Measurements from ENCODE around the gene ARID5A.

Gene ARID5A

GRCh38 chr2:96507957-96508520, 28.5 kb upstream of the ARID5A start:
- peak; percentile 88 for DNase-seq (ENCODE audit: low read depth, low spot score)

GRCh38 chr2:96508521-96509113, 27.9 kb upstream of the ARID5A start:
- no peak for DNase-seq (ENCODE audit: low read depth, low spot score)

GRCh38 chr2:96509114-96509846, 27.3 kb upstream of the ARID5A start:
- DNase-seq (ENCODE audit: low read depth, low spot score): peak; percentile 37

- no peak for DNase-seq (ENCODE audit: low read depth, low spot score)
These were observed 26.7 kb upstream of the ARID5A start for GRCh38 chr2:96509847-96510230.

GRCh38 chr2:96510931-96511595, 25.5 kb upstream of the ARID5A start:
- DNase-seq (ENCODE audit: low read depth, low spot score): no peak

- no peak for DNase-seq (ENCODE audit: low read depth, low spot score)
These were observed 24.7 kb upstream of the ARID5A start for GRCh38 chr2:96511851-96512250.

GRCh38 chr2:96512341-96512740, 24.2 kb upstream of the ARID5A start:
- no peak for DNase-seq (ENCODE audit: low read depth, low spot score)

- DNase-seq (ENCODE audit: low read depth, low spot score): no peak
These were observed 22.0 kb upstream of the ARID5A start for GRCh38 chr2:96514521-96514920.

GRCh38 chr2:96517079-96517478, 19.5 kb upstream of the ARID5A start:
- DNase-seq (ENCODE audit: low read depth, low spot score): no peak

- no peak for DNase-seq (ENCODE audit: low read depth, low spot score)
These were observed 16.3 kb upstream of the ARID5A start for GRCh38 chr2:96520231-96520630.

GRCh38 chr2:96520697-96521096, 15.9 kb upstream of the ARID5A start:
- DNase-seq (ENCODE audit: low read depth, low spot score): no peak

GRCh38 chr2:96521219-96521618, 15.3 kb upstream of the ARID5A start:
- DNase-seq (ENCODE audit: low read depth, low spot score): no peak

GRCh38 chr2:96522304-96523203, 14.0 kb upstream of the ARID5A start:
- DNase-seq (ENCODE audit: low read depth, low spot score): no peak

- DNase-seq (ENCODE audit: low read depth, low spot score): no peak
These were observed 12.7 kb upstream of the ARID5A start for GRCh38 chr2:96523659-96524481.

GRCh38 chr2:96524482-96525210, 11.9 kb upstream of the ARID5A start:
- no peak for DNase-seq (ENCODE audit: low read depth, low spot score)

GRCh38 chr2:96525211-96525507, 11.4 kb upstream of the ARID5A start:
- no peak for DNase-seq (ENCODE audit: low read depth, low spot score)

- no peak for DNase-seq (ENCODE audit: low read depth, low spot score)
These were observed 10.4 kb upstream of the ARID5A start for GRCh38 chr2:96526101-96526591.

- no peak for DNase-seq (ENCODE audit: low read depth, low spot score)
These were observed 9.8 kb upstream of the ARID5A start for GRCh38 chr2:96526615-96527285.

- DNase-seq (ENCODE audit: low read depth, low spot score): no peak
These were observed 9.1 kb upstream of the ARID5A start for GRCh38 chr2:96527286-96528005.

Measured in activated naive CD8-positive, alpha-beta T cell treated with anti-CD3 and anti-CD28 coated beads, Interleukin-2, amount 50 U/mL, for 16 hours (primary cell).